GM23338 (cell line): ENCODE measurements around the gene DCAF5. TPM values are rescaled to one million over a fixed set of nuclear protein-coding genes. Genes with fewer than 3 reads are reported as not detected.

ENCODE experiments used
- ATAC-seq: fragments of 200-7000 bp; cut with Tn5 transposase; 3 replicates; pipeline ENCODE4 v1.9.1; 2020
- DNase-seq: peaks from one replicate; pipeline ENCODE4 v3.0.0-alpha.2; 2015; ENCODE audit warnings: low spot score
- H2AFZ ChIP-seq: fragments of 200-600 bp; sonication (generic); 2 replicates; pipeline ENCODE4 v1.8.0; 2016; ENCODE audit warnings: antibody characterized with exemption, mild to moderate bottlenecking, moderate library complexity
- H3F3A ChIP-seq: fragments of 200-600 bp; sonication (generic); replicated peaks from 2 replicates; pipeline ENCODE4 v1.8.0; 2017; ENCODE audit warnings: antibody characterized with exemption, mixed run types, low read depth
- H3K27ac ChIP-seq: fragments of 200-600 bp; sonication (generic); 2 replicates; pipeline ENCODE4 v1.6.1; 2016; ENCODE audit warnings: low read depth
- H3K27me3 ChIP-seq: fragments of 200-600 bp; sonication (generic); 2 replicates; pipeline ENCODE4 v1.8.0; 2016; ENCODE audit warnings: mild to moderate bottlenecking, mixed run types, moderate library complexity; ENCODE audit not compliant: insufficient read depth
- H3K36me3 ChIP-seq: fragments of 200-600 bp; sonication (generic); 2 replicates; pipeline ENCODE4 v1.8.0; 2016; ENCODE audit warnings: mild to moderate bottlenecking; ENCODE audit not compliant: insufficient read depth
- H3K4me1 ChIP-seq: fragments of 200-600 bp; sonication (generic); 2 replicates; pipeline ENCODE4 v1.8.0; 2016; ENCODE audit warnings: mild to moderate bottlenecking, moderate library complexity; ENCODE audit not compliant: insufficient read depth
- H3K4me2 ChIP-seq: fragments of 200-600 bp; sonication (generic); 2 replicates; pipeline ENCODE4 v1.7.1; 2017; ENCODE audit warnings: mixed run types
- H3K4me3 ChIP-seq: fragments of 200-600 bp; sonication (generic); 2 replicates; pipeline ENCODE4 v1.6.1; 2016; ENCODE audit warnings: mixed run types
- H3K79me2 ChIP-seq: fragments of 200-600 bp; sonication (generic); replicated peaks from 2 replicates; pipeline ENCODE4 v1.8.0; 2017; ENCODE audit warnings: mild to moderate bottlenecking; ENCODE audit not compliant: insufficient read depth
- H3K9me2 ChIP-seq: fragments of 200-600 bp; sonication (generic); 2 replicates; pipeline ENCODE4 v1.8.0; 2017; ENCODE audit not compliant: insufficient read depth
- H4K20me1 ChIP-seq: fragments of 200-600 bp; sonication (generic); replicated peaks from 2 replicates; pipeline ENCODE4 v1.8.0; 2017; ENCODE audit warnings: mild to moderate bottlenecking; ENCODE audit not compliant: insufficient read depth
- H3K27ac Mint-ChIP-seq: 2 replicates; pipeline ENCODE4 v1.8.0; 2020; ENCODE audit warnings: inconsistent platforms, mild to moderate bottlenecking, moderate library complexity, mixed read lengths
- H3K27me3 Mint-ChIP-seq: 3 replicates; pipeline ENCODE4 v1.8.0; 2022; ENCODE audit warnings: low read depth, mild to moderate bottlenecking, moderate library complexity, mixed read lengths, inconsistent platforms; ENCODE audit not compliant: insufficient read depth, poor library complexity
- H3K36me3 Mint-ChIP-seq: 3 replicates; pipeline ENCODE4 v1.8.0; 2021; ENCODE audit warnings: low read depth, mild to moderate bottlenecking, inconsistent platforms, moderate library complexity, mixed read lengths
- H3K4me1 Mint-ChIP-seq: 3 replicates; pipeline ENCODE4 v1.8.0; 2020; ENCODE audit warnings: mild to moderate bottlenecking, inconsistent platforms, mixed read lengths
- H3K4me3 Mint-ChIP-seq: 3 replicates; pipeline ENCODE4 v1.8.0; 2021; ENCODE audit warnings: moderate library complexity, mild to moderate bottlenecking, inconsistent platforms, mixed read lengths
- H3K9me3 Mint-ChIP-seq: 3 replicates; pipeline ENCODE4 v1.8.0; 2020; ENCODE audit warnings: moderate library complexity, mild to moderate bottlenecking, inconsistent platforms, mixed read lengths
- CREB1 ChIP-seq: fragments of 250-450 bp; sonication (Bioruptor Pico); IDR thresholded peaks from 2 replicates; pipeline ENCODE4 v1.5.0; 2020; ENCODE audit warnings: low read depth, mild to moderate bottlenecking, moderate library complexity
- CTCF ChIP-seq, 2 experiments: fragments of 200-600 bp in 1 of 2; sonication (generic) in 1 of 2; conservative IDR thresholded peaks; 2 replicates each; pipeline versions ENCODE4 v1.5.1 to v1.6.1; 2016 to 2017; ENCODE audit warnings: antibody characterized with exemption in 2 of 2, low read depth in 2 of 2, mild to moderate bottlenecking in 2 of 2, moderate library complexity in 1 of 2
- ETS1 ChIP-seq: IDR thresholded peaks from 2 replicates; pipeline ENCODE4 v1.6.1; 2016; ENCODE audit warnings: antibody characterized with exemption
- EZH2phosphoT487 ChIP-seq: fragments of 200-600 bp; sonication (generic); IDR thresholded peaks from one replicate; pipeline ENCODE4 v1.8.1; 2018; ENCODE audit warnings: antibody characterized with exemption; ENCODE audit not compliant: unreplicated experiment
- JUNB ChIP-seq: IDR thresholded peaks from one replicate; pipeline ENCODE4 v1.6.1; 2016; ENCODE audit warnings: antibody characterized with exemption; ENCODE audit not compliant: unreplicated experiment
- NANOG ChIP-seq: IDR thresholded peaks from 2 replicates; pipeline ENCODE4 v1.6.1; 2016; ENCODE audit warnings: antibody characterized with exemption, borderline replicate concordance
- STAT1 ChIP-seq: IDR thresholded peaks from one replicate; pipeline ENCODE4 v1.6.1; 2016; ENCODE audit warnings: antibody characterized with exemption; ENCODE audit not compliant: unreplicated experiment
- ZNF114 ChIP-seq: fragments of 250-450 bp; sonication (Bioruptor Pico); IDR thresholded peaks from 2 replicates; pipeline ENCODE4 v1.5.0; 2020; ENCODE audit warnings: mild to moderate bottlenecking, moderate library complexity
- ZNF331 ChIP-seq: fragments of 250-450 bp; sonication (Bioruptor Pico); IDR thresholded peaks from 2 replicates; pipeline ENCODE4 v1.5.0; 2020; ENCODE audit warnings: low read depth, mild to moderate bottlenecking, moderate library complexity
- ZNF462 ChIP-seq: fragments of 250-450 bp; sonication (Bioruptor Pico); IDR thresholded peaks from 2 replicates; pipeline ENCODE4 v1.5.0; 2020; ENCODE audit warnings: mild to moderate bottlenecking, moderate library complexity
- polyA plus RNA-seq: library from polyadenylated mRNA; unstranded; fragments of >200 nt; fragmentation: Nextera tagmentation; extraction: Ambion mirVana; gene quantifications from 2 replicates; pipeline ENCODE4 v1.2.1, GENCODE V29; 2016
- total RNA-seq: library from RNA; depleted of rRNA; stranded (reverse); fragments of >200 nt; shearing (Covaris generic); gene quantifications from 2 replicates; pipeline ENCODE4 v1.2.3, GENCODE V29; 2014

The DCAF5 gene
- total and polyA plus RNA-seq, 2 experiments from 2014 or later: 14.0 to 15.2 TPM

- TF ChIP-seq ZNF462 (CRISPR knock-in tag) (no peak), CREB1 (CRISPR knock-in tag) (no peak), NANOG (no peak)
Measured at GRCh38 chr14:69117020-69117767, 35.7 kb downstream of the DCAF5 start (continued).

DNA sequence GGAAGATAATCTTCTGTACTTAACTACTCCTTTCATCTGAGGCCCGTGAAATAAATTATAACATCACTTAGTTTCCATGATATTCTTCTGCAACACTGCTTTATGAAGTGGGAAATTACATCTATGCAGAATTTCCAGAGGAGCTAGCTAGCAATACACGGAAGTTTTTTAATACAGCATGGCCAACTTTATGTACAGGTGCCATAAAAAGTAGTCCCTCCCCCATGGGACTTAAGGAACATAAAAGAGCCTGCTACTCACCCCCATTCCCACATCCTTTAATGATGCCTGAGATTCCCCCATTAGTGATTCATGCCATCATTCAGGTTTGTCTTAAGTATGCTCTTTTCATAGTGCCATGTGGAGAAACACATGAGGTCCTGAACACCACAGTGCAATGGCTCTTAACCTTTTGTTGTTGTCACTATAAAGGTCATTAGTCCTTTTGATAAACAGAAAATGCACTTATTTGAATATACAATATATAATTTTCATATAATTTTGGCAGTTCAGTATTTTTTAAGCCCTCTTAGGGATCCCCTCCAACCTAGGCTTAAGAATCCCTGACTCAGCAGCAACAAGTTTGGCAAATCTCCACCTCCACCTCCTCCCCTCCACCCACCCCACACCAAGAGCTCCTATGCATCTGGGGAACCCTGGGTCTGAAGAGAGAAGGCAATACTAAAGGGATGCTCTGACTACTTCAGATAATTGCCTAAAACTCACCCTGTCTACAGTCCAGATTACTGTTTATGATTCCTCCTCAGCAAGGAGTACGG, 37.3 kb downstream of the DCAF5 start:
- H3K36me3 ChIP-seq: 0 out of 2 replicates have a peak, but pooled peaks cover 3% of the 10 kb centered on the region
- DNase-seq (no peak), ATAC-seq (no peak)
- TF ChIP-seq CTCF (conservative IDR thresholded peaks at IDR 0.05; ENCODE audit: low read depth in 2 of 2) (no peak), STAT1 (no peak), EZH2phosphoT487 (no peak), CREB1 (CRISPR knock-in tag) (no peak), ZNF114 (CRISPR knock-in tag) (no peak), ETS1 (no peak), JUNB (no peak), ZNF331 (CRISPR knock-in tag) (no peak)
- H3K4me3 Mint-ChIP-seq: no peak overlapping the region
- H2AFZ ChIP-seq: no peak overlapping the region
- H3K4me1 ChIP-seq: no peaks in the 10 kb centered on the region
- no peaks in the 10 kb centered on the region for H3K4me1 Mint-ChIP-seq
- no peaks in the 10 kb centered on the region for H3K9me2 ChIP-seq
- no peak overlapping the region for H3K4me3 ChIP-seq
- H3K27ac Mint-ChIP-seq: no peak overlapping the region
- H3K79me2 ChIP-seq: no peaks in the 10 kb centered on the region
- no peak overlapping the region for H3K27ac ChIP-seq
- no peaks in the 10 kb centered on the region for H3F3A ChIP-seq
- H3K27me3 ChIP-seq: no peaks in the 10 kb centered on the region
- H3K27me3 Mint-ChIP-seq: no peaks in the 10 kb centered on the region
- no peak overlapping the region for H3K4me2 ChIP-seq
- H3K9me3 Mint-ChIP-seq: no peaks in the 10 kb centered on the region
- peaks cover 7% of the 10 kb centered on the region for H4K20me1 ChIP-seq
- peaks cover 2% of the 10 kb centered on the region; the same call in 1 of the 3 replicates for H3K36me3 Mint-ChIP-seq
